Measurements from ENCODE around the gene CTDSPL2. TPM values are rescaled to one million over a fixed set of nuclear protein-coding genes. Genes with fewer than 3 reads are reported as not detected.

Gene CTDSPL2
- total RNA-seq, 4 donors from 2014 or later = 35.2 to 52.2 (median 44.4) TPM

DNA sequence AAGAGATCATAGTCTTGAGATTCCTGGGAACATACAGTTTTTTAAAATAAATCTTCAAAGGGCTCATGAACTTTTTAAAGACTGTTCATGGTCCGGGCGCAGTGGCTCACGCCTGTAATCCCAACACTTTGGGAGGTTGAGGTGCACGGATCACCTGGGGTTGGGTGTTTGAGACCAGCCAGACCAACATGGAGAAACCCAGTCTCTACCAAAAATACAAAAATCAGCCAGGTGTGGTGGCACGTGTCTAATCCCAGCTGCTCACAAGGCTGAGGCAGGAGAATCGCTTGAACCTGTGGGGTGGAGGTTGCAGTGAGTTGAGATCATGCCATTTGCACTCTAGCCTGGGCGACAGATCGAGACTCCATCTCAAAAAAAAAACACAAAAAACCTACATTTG is 68.1 kb downstream of the CTDSPL2 start:
- H3K27ac ChIP-seq = no peak overlapping the region
- TF ChIP-seq EP300 (IDR thresholded peaks at IDR 0.05) (no peak), POLR2A (IDR thresholded peaks at IDR 0.05) (no peak)
- TF ChIP-seq, protein P1, sequence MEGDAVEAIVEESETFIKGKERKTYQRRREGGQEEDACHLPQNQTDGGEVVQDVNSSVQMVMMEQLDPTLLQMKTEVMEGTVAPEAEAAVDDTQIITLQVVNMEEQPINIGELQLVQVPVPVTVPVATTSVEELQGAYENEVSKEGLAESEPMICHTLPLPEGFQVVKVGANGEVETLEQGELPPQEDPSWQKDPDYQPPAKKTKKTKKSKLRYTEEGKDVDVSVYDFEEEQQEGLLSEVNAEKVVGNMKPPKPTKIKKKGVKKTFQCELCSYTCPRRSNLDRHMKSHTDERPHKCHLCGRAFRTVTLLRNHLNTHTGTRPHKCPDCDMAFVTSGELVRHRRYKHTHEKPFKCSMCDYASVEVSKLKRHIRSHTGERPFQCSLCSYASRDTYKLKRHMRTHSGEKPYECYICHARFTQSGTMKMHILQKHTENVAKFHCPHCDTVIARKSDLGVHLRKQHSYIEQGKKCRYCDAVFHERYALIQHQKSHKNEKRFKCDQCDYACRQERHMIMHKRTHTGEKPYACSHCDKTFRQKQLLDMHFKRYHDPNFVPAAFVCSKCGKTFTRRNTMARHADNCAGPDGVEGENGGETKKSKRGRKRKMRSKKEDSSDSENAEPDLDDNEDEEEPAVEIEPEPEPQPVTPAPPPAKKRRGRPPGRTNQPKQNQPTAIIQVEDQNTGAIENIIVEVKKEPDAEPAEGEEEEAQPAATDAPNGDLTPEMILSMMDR (IDR thresholded peaks at IDR 0.05) = no peak
- WGBS, 2 donors = 87 to 96% methylated on average over 8 of the region's 8 CpGs
- H3K4me3 ChIP-seq = no peak overlapping the region
- no peaks in the 10 kb centered on the region for H3K9me3 ChIP-seq
- DNase-seq (ENCODE audit: low spot score in 2 of 2) = no peak
- no peaks in the 10 kb centered on the region for H3K27me3 ChIP-seq
- H3K36me3 ChIP-seq = peaks cover 0 to 68% (median 0%) of the 10 kb centered on the region in 3 donors
- no peaks in the 10 kb centered on the region for H3K4me1 ChIP-seq

DNA sequence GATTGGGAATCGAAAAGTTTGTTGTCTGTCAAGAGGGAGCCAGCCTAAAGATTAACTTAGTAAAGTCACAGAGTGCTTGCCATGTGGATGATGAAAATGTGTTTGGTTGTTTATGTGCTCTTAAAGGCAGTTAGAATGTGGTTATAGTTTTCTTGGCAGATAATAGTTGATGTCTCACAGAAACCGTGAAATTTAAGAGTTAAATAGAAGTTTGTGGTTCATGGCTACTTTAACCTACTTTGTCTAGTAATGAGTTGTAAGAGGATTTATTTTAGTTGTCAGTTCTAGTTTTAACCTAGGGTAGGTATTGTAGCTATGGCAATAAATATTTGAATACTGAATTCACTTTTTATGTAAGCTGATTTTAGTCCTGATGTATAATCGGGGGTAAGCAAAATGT is 73.1 kb downstream of the CTDSPL2 start:
- TF ChIP-seq POLR2A (IDR thresholded peaks at IDR 0.05) = no peak
- TF ChIP-seq, protein P1 (IDR thresholded peaks at IDR 0.05) = no peak
- no peak for TF ChIP-seq EP300 (IDR thresholded peaks at IDR 0.05)
- Histone ChIP-seq H3K27ac (no peak overlapping the region), H3K27me3 (no peaks in the 10 kb centered on the region), H3K36me3 (peaks cover 0 to 64% (median 0%) of the 10 kb centered on the region in 3 donors), H3K4me1 (no peaks in the 10 kb centered on the region), H3K4me3 (no peak overlapping the region), H3K9me3 (no peaks in the 10 kb centered on the region)
- WGBS, 2 donors = 83% methylated on average over 3 of the region's 3 CpGs
- no peak for DNase-seq (ENCODE audit: low spot score in 2 of 2)

DNA sequence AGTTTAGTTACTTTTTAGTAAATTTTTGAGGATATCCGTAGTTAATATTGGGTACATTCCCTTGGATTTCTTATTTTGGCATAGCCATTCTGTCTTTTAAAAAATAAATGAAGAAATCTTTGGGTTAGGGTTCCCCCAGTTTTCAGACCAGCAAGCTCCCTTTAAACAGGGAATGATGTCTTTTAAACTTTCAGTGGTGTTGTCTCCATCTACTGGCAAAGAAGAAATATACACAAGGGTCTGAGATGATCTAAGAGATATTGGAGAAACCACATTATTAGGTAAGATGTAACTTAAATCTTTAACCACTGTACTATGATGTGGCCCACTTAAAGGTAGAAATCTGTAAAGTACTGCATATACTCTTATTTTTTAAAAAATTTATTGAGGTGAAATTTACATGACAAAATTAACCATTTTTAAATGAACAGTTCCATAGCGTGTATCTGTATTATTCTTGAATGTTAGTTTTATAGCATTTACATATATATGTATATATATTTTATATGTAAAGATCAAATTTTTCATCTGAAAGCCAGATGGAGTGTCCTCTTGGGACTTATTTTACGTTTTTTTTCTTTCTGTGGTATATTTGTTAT is 74.4 kb downstream of the CTDSPL2 start:
- WGBS, 2 donors = 65 to 74% methylated on average over 3 of the region's 3 CpGs
- no peak overlapping the region for H3K4me3 ChIP-seq
- no peak for DNase-seq (ENCODE audit: low spot score in 2 of 2)
- no peaks in the 10 kb centered on the region for H3K27me3 ChIP-seq
- TF ChIP-seq, protein P1 (IDR thresholded peaks at IDR 0.05) = peak; percentile 34 to 60 (median 49)
- TF ChIP-seq EP300 (IDR thresholded peaks at IDR 0.05) = no peak
- H3K27ac ChIP-seq = no peak overlapping the region
- peaks cover 0 to 58% (median 0%) of the 10 kb centered on the region in 3 donors for H3K36me3 ChIP-seq
- no peaks in the 10 kb centered on the region for H3K9me3 ChIP-seq
- H3K4me1 ChIP-seq = no peaks in the 10 kb centered on the region

DNA sequence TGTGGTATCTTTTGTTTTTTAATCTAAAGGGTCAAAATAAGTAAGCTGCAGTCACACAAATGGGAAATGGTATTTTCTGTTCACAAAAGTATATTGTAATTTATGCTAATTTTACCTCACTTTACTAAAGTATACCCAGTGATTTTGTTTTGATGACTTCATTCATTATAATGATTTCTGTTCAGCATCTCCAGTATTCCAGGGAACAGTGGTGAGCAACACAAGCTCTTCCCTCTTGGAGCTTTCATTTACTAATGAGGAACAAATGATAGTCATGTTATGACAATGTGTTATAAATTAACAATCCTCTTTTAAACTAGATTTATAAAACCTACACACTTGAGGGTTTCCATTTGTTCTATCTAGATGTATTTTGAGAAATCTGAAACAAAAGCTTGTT is 89.0 kb downstream of the CTDSPL2 start:
- Histone ChIP-seq H3K4me3 (no peak overlapping the region), H3K27me3 (no peaks in the 10 kb centered on the region), H3K27ac (no peak overlapping the region), H3K9me3 (no peaks in the 10 kb centered on the region), H3K36me3 (peaks cover 0 to 49% (median 5%) of the 10 kb centered on the region in 3 donors), H3K4me1 (no peaks in the 10 kb centered on the region)
- DNase-seq (ENCODE audit: low spot score in 2 of 2) = no peak
- TF ChIP-seq POLR2A (IDR thresholded peaks at IDR 0.05) (no peak), EP300 (IDR thresholded peaks at IDR 0.05) (no peak)
- TF ChIP-seq, protein P1 (IDR thresholded peaks at IDR 0.05) = no peak

DNA sequence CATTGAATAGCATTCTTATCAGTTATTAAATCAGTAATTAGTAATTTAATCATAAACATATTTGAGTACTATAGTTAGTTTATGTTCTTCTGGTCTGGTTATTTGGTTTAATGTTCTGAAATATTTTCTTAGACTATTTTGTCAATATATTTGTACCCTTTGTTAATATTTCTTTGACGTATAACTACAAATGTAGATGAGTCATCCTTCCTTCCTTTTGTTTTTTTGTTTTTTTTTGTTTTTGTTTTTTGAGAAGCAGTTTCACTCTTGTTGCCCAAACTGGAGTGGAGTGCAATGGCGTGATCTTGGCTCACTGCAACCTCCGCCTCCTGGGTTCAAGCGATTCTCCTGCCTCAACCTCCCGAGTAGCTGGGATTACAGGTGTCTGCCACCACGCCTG is 92.1 kb downstream of the CTDSPL2 start:
- DNase-seq (ENCODE audit: low spot score in 2 of 2) = no peak
- H3K36me3 ChIP-seq = peaks cover 0 to 74% (median 8%) of the 10 kb centered on the region in 3 donors

More for the DNA sequence above, 92.1 kb downstream of the CTDSPL2 start:
- H3K27ac ChIP-seq = no peak overlapping the region
- TF ChIP-seq EP300 (IDR thresholded peaks at IDR 0.05) (no peak), POLR2A (IDR thresholded peaks at IDR 0.05) (no peak)
- TF ChIP-seq, protein P1 (IDR thresholded peaks at IDR 0.05) = no peak
- H3K4me1 ChIP-seq = no peaks in the 10 kb centered on the region
- no peaks in the 10 kb centered on the region for H3K9me3 ChIP-seq
- H3K4me3 ChIP-seq = no peak overlapping the region
- WGBS, 2 donors = 89 to 94% methylated on average over 6 of the region's 6 CpGs
- no peaks in the 10 kb centered on the region for H3K27me3 ChIP-seq

Data from tibial nerve (tissue), 4 donors.